Fibroblast of lung (primary cell): ENCODE measurements around the gene HEBP1. TPM values are rescaled to one million over a fixed set of nuclear protein-coding genes. Genes with fewer than 3 reads are reported as not detected.

ENCODE experiments used
- DNase-seq, 2 donors: peaks; one replicate each; pipeline versions ENCODE4 v3.0.0 to v3.0.0-alpha.2; 2010; ENCODE audit warnings: low read depth in 2 of 2
- H2AFZ ChIP-seq: 2 replicates; pipeline ENCODE4 v1.5.1; 2012; ENCODE audit warnings: low read length, control low read depth, inconsistent platforms
- H3K27ac ChIP-seq: 2 replicates; pipeline ENCODE4 v1.5.1; 2011; ENCODE audit warnings: low read length, control low read depth; ENCODE audit not compliant: insufficient read depth
- H3K27me3 ChIP-seq: 2 replicates; pipeline ENCODE4 v1.5.1; 2011; ENCODE audit warnings: mild to moderate bottlenecking, low read length; ENCODE audit not compliant: control insufficient read depth, insufficient read depth
- H3K36me3 ChIP-seq: 2 replicates; pipeline ENCODE4 v1.5.1; 2011; ENCODE audit warnings: low read length; ENCODE audit not compliant: control insufficient read depth, insufficient read depth
- H3K4me1 ChIP-seq: 2 replicates; pipeline ENCODE4 v1.5.1; 2011; ENCODE audit warnings: low read length; ENCODE audit not compliant: control insufficient read depth, insufficient read depth; ENCODE audit errors: extremely low read depth
- H3K4me2 ChIP-seq: 2 replicates; pipeline ENCODE4 v1.5.1; 2011; ENCODE audit warnings: low read length, control low read depth; ENCODE audit not compliant: insufficient read depth; ENCODE audit errors: extremely low read depth
- H3K4me3 ChIP-seq, 4 experiments: fragments of 200-600 bp in 1 of 4; sonication (generic) in 1 of 4; replicated peaks in 1 of 4; 2 replicates each; pipeline ENCODE4 v1.5.1; 2011 to 2016; ENCODE audit warnings: low read length in 4 of 4, low read depth in 3 of 4, mild to moderate bottlenecking in 3 of 4, control low read depth in 2 of 4, inconsistent platforms in 1 of 4, mixed read lengths in 1 of 4; ENCODE audit not compliant: insufficient read depth in 1 of 4; ENCODE audit errors: control extremely low read depth in 1 of 4
- H3K79me2 ChIP-seq: 2 replicates; pipeline ENCODE4 v1.5.1; 2012; ENCODE audit warnings: mild to moderate bottlenecking, low read length, inconsistent platforms; ENCODE audit not compliant: control insufficient read depth, insufficient read depth
- H3K9ac ChIP-seq: 2 replicates; pipeline ENCODE4 v1.5.1; 2011; ENCODE audit warnings: mild to moderate bottlenecking, low read length, control low read depth; ENCODE audit not compliant: insufficient read depth
- H3K9me3 ChIP-seq: 2 replicates; pipeline ENCODE4 v1.5.1; 2012; ENCODE audit warnings: low read depth, low read length; ENCODE audit not compliant: control insufficient read depth, insufficient read depth
- H4K20me1 ChIP-seq: 2 replicates; pipeline ENCODE4 v1.5.1; 2011; ENCODE audit warnings: low read length; ENCODE audit not compliant: control insufficient read depth, insufficient read depth; ENCODE audit errors: extremely low read depth
- CTCF ChIP-seq, 2 donors: IDR thresholded peaks in 1 of 2; conservative IDR thresholded peaks in 1 of 2; 1 replicate in 1 of 2; 2 replicates in 1 of 2; pipeline ENCODE4 v1.5.1; 2011 to 2012; ENCODE audit warnings: low read length in 2 of 2, control low read depth in 1 of 2, inconsistent platforms in 1 of 2, low read depth in 1 of 2, mild to moderate bottlenecking in 1 of 2
- EZH2 ChIP-seq: IDR thresholded peaks from 2 replicates; pipeline ENCODE4 v1.5.1; 2012; ENCODE audit warnings: low read length, control low read depth, mild to moderate bottlenecking; ENCODE audit errors: missing control alignments
- polyA plus RNA-seq, 2 donors: library from polyadenylated mRNA; depleted of rRNA in 1 of 2; stranded (reverse) in 1 of 2; unstranded in 1 of 2; fragments of >200 nt; gene quantifications; 2 replicates each; pipeline ENCODE4 v1.2.1, GENCODE V29; 2011 to 2012; ENCODE audit warnings: missing spikeins in 1 of 2
- total RNA-seq: library from RNA; depleted of rRNA; stranded (reverse); fragments of >200 nt; gene quantifications from 2 replicates; pipeline ENCODE4 v1.2.1, GENCODE V29; 2014

Gene HEBP1
- total and polyA plus RNA-seq, 2 donors (not counting 1 experiment from before 2014, with no cell fraction given), result 33.7 to 78.2 TPM

GRCh38 chr12:12996209-12996608 lies 3.9 kb downstream of the HEBP1 start:
- Histone ChIP-seq H3K27me3 (no peaks in the 10 kb centered on the region), H3K36me3 (no peaks in the 10 kb centered on the region), H2AFZ (no peak overlapping the region), H3K9ac (no peak overlapping the region), H3K4me1 (peaks cover 24% of the 10 kb centered on the region), H3K4me3 (peak overlapping the region in 1 of 4 experiments; percentile 21), H3K4me2 (no peak overlapping the region), H3K27ac (no peak overlapping the region), H3K79me2 (peaks cover 55% of the 10 kb centered on the region), H3K9me3 (no peaks in the 10 kb centered on the region), H4K20me1 (no peaks in the 10 kb centered on the region)
- TF ChIP-seq EZH2, result no peak
- TF ChIP-seq CTCF (conservative IDR thresholded peaks at IDR 0.05 in 1 of 2, IDR thresholded peaks at IDR 0.05 in 1 of 2; ENCODE audit: low read depth in 1 of 2, low read length in 2 of 2), result no peak
- no peak for DNase-seq

GRCh38 chr12:12995088-12995487 lies 5.0 kb downstream of the HEBP1 start:
- H2AFZ ChIP-seq, result no peak overlapping the region
- no peaks in the 10 kb centered on the region for H3K27me3 ChIP-seq
- H3K9me3 ChIP-seq, result no peaks in the 10 kb centered on the region
- no peak for DNase-seq
- no peak overlapping the region for H3K27ac ChIP-seq
- TF ChIP-seq CTCF (conservative IDR thresholded peaks at IDR 0.05 in 1 of 2, IDR thresholded peaks at IDR 0.05 in 1 of 2; ENCODE audit: low read depth in 1 of 2, low read length in 2 of 2) (no peak), EZH2 (no peak)
- H3K79me2 ChIP-seq, result peaks cover 59% of the 10 kb centered on the region
- no peak overlapping the region for H3K4me2 ChIP-seq
- no peaks in the 10 kb centered on the region for H3K36me3 ChIP-seq
- no peaks in the 10 kb centered on the region for H4K20me1 ChIP-seq
- no peak overlapping the region for H3K9ac ChIP-seq
- peaks cover 26% of the 10 kb centered on the region for H3K4me1 ChIP-seq
- H3K4me3 ChIP-seq, result no peak overlapping the region

GRCh38 chr12:12993367-12993766 lies 6.7 kb downstream of the HEBP1 start:
- peak overlapping the region; percentile 82 for H3K27ac ChIP-seq
- H3K79me2 ChIP-seq, result peaks cover 44% of the 10 kb centered on the region
- no peaks in the 10 kb centered on the region for H3K27me3 ChIP-seq
- H3K9me3 ChIP-seq, result no peaks in the 10 kb centered on the region
- peaks cover 25% of the 10 kb centered on the region for H3K4me1 ChIP-seq
- H4K20me1 ChIP-seq, result no peaks in the 10 kb centered on the region
- H2AFZ ChIP-seq, result no peak overlapping the region
- TF ChIP-seq CTCF (conservative IDR thresholded peaks at IDR 0.05 in 1 of 2, IDR thresholded peaks at IDR 0.05 in 1 of 2; ENCODE audit: low read depth in 1 of 2, low read length in 2 of 2), result no peak
- TF ChIP-seq EZH2, result no peak
- H3K36me3 ChIP-seq, result peaks cover 5% of the 10 kb centered on the region
- H3K4me3 ChIP-seq, result peak overlapping the region; percentile 18 to 58 (median 35)
- DNase-seq, result no peak
- H3K4me2 ChIP-seq, result peak overlapping the region; percentile 72
- H3K9ac ChIP-seq, result peak overlapping the region; percentile 18
